NCI-H524 (cell line): Measurements from ENCODE around the gene NOTCH2.

Experiments used
- DNase-seq, 2 experiments: peaks; one replicate each; lab custom pipeline; 2025; lab: John Stamatoyannopoulos, UW

The NOTCH2 gene

DNA sequence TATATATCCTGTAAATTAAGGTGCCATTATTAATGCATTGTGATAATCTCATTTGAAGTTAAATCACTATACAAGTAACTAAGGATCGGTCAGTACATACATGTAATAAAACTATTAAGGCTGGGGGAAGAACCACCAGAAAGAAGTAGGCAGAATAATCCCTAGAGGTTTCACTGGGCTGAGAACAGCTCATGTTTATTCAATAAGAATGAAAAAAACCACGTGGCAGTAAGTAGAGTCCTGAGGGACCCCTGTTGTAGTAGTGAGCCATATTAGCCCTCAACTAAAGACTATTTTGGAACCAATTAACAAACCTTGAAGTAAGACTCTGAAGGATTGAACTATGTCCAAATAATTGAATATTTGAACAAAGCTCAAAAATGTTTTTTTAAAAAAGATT is 126.2 kb downstream of the NOTCH2 start:
- DNase-seq, result no peak

DNA sequence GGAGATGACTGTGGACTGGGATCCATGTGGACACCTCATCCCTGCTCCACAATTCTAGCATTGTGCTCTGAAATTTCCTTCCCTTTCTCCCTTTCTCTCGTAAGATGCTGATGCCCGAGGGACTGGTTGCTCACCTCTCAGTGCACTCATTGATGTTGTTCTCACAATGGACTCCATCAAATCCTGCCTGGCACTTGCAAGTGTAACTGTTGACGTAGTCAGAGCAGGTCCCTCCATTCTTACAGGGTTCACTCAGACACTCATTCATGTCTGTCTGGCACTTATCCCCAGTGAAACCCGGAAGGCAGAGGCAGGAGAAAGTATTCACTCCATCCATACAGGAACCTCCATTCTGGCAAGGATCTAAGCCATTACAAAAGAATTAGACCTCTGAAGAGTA is 128.1 kb downstream of the NOTCH2 start:
- no peak for DNase-seq

DNA sequence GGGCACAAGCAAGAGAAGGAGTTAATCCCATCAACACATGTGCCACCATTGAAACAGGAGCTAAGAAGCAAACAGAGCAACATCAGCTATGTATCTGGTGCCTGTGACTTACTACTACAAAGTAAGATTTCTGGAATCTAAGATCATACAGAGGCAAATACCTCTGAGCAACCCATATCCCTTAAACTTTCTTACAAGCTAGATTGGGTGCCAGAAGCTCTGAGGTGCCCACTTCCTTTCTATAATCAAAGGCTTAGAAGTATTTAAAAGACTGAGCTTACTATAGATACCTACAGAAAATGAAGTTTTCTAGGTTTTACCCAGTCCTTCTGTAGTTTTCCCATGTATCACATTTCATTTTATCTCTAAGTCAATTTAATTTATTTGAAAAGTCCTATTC is 128.8 kb downstream of the NOTCH2 start:
- DNase-seq, result no peak

DNA sequence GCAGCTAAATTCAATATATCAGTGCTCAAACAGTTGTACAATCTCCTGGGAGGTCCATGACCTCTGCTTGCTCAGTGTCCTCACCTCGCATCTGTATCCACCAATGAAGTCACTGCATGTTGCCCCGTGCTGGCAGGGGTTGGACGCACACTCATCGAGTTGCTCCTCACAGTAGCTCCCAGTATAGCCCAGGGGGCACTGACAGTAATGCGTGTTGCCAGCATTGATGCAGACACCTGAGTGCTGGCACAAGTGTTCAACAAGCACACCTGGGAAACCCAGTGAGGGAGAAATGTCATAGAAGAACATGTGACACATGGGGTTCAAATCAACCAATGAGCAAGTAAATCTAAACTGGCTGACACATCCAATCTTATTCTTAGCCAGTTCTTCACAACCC is 132.3 kb downstream of the NOTCH2 start:
- no peak for DNase-seq

DNA sequence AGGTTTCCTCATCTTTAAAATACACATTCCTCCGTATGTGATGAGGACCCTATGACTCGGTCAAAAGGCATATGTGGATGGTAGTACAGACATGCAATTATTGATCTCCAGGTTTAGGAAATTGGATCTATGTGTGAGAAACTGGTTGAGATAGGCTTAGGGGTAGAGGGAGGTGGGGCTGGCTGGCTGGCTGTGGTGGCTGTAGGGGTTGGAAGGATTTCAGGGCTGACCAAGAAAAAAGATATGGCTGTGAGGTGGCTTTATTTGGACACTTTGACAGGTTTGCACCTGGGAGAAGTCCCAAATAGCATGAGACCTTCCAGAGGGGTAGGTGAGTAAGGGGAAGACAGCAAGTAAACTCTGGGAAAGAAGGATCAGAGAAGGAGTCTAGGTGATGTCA is 133.5 kb downstream of the NOTCH2 start:
- no peak for DNase-seq

DNA sequence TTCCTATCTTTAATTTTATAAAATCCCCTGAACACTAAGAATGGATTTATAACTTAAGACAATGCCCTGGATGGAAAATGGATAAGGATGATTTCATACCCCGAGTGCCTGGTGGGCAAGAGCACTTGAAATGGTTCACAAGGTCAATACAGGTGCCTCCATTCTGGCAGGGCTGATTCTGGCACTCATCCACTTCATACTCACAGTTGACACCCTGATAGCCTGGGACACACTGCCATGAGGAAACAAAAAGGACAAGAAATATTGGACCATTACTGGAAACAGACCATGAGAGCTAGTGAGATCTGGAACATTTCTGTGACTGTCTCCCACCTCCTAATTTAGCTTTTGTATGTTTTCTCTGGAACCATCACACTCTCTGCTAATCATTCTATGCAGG is 134.1 kb downstream of the NOTCH2 start:
- DNase-seq, result no peak

DNA sequence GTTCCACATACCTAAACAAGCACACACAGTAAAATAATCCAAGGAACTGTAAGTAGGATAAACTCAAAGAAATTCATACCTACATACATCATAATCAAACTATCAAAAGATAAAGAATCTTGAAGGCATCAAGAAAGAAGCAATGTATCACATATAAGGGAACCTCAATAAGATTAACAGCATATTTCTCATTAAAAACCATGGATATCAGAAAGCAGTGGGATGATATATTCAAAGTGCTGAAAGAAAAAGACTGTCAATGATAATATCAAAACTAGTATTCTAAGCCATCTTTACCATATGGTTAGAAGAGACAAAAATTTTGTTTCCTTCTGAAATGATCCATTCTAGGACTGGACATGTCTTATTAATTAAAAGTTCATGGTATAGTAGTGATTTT is 136.1 kb downstream of the NOTCH2 start:
- no peak for DNase-seq

DNA sequence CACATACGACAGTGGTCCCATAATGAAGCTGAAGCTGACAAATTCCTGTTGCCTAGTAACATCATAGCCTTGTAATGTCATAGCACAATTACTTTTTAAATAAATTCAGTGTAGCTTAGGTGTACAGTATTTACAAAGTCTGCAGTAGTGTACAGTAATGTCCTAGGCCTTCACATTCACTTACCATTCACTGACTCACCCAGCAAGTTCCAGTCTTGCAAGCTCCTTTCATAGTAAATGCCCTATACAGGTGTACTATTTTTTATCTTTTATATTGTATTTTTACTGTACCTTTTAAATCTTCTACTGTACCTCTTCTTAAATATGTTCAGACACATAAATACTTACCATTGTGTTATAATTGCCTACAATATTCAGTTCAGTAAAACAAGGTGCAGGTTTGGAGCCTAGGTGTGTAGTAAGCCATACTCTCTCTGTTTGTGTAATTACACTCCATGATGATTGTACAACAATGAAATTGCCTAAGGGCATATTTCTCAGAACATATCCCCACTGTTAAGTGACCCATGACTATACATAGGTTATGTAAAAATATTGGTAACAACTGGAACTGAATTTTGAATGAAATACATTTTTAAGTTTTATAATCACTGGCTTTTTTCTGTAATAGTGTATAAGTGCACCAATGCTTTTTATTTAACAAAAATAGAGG is 139.7 kb downstream of the NOTCH2 start:
- no peak for DNase-seq

DNA sequence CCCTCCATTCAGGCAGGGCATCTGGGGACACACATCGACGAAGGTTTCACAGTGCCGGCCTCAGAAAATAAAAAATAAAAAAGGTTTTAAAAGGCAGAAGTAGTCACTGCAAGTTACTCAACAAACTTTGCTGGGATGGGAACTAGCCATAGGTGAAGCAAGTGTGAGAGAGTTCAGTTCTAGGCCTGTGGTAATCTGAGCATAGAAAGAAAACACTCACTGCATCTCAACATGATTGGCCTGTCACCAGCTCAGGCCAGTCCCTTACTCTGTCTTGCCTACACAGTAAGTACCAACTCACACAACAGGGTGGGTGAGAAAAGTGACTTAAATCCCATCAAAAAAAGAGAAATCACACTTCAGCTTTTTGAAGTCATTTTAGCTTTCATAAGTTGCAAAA is 142.9 kb downstream of the NOTCH2 start:
- DNase-seq, result no peak

DNA sequence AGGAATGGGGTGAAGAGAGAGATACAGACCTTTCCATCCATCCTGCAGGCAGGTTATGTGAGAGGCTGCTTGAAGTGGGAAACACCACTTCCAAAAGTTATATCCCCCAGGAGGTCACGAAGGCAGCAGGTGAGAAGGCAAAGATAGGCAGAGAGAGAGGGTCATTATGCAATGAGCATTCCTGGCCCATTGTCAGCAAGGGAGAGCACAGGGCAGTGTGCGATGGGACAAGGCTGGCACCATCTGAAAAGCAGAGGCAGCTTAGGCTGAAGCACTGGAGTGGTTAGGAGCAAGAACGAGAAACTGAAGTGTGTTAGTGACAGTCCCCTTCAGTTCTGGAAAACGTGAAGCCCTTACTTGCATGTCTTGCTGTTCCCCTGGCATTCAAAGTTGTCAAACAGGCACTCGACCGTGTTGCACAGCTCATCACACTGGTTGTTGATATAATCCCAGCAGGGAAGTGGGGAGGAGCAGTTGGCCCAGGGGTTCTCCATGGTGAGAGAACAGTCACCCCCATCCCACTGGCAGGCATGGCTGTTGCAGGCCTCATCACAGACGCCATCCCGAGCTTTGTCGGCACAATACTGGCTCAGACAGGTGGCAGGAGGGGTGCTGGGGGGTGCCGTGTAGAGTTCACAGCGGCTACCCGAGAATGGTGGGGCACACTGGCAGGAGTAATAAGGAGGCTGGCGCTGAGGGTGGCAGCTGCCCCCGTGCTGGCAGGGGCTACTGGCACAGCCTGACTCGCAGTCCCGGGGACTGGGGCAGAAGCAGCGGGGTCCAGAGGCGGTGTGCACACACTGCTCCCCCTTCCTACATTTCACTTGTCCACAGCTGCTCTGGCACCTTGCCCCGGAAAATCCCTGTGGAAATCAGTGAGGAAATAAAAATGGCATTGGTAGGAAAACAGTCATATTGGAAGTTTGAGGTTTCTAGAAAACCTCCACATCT is 144.2 kb downstream of the NOTCH2 start:
- DNase-seq, result no peak

DNA sequence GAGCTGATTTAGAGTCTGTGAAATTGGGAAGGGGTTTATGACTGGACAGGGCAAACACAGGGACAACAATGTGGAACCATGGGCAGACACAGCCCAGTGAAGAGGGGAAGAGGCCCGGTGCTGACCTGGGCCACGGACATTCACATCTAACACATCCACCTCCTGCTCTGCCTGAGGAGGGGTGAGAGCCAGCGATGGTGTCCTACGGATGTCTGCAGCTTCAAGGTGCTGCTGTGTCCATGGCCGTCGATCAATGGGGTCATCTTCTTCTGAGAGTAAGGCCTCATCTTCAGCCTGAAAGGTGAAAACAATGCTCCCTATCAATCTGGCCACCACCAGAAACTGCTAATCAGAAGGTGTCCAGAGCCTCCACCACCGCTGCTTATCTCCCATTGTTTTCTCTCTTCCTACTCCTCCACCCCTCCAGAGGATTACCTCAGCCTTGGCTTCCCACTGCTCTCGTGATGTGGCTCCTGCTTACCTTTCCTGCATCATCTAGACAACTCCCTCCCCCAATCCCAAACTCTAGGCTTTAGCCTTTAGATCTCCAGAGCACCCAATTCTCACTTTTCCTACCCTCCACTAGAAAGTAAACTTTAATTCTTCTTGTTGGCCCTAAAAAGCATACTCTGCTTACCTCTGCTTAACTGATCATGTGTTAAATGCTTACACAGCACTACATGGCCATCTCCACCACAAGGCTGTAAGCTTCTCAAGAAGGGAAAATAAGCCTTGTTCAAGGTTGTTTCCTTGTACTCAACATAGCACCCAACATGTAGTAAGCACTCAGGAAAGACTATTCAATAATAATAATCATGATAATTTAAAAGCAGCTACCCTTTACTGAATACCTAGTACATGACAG is 149.1 kb downstream of the NOTCH2 start:
- DNase-seq, result no peak

DNA sequence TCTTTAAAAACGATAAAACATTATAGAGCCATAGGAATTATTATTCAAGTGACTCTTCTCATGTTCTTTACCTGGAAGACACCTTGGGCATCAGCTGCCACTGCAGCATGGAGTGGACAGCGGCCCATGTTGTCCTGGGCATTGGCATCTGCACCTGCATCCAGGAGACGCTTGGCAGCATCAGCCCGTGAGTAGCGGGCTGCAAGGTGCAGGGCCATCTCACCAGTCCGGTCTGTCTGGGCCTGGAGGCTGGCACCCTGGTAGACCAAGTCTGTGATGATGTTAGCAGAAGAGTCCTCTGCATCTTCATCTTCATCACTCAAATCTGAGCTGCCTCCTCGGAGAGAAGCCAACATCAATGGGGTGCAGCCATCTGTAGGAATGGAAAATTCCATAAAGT is 150.2 kb downstream of the NOTCH2 start:
- no peak for DNase-seq

DNA sequence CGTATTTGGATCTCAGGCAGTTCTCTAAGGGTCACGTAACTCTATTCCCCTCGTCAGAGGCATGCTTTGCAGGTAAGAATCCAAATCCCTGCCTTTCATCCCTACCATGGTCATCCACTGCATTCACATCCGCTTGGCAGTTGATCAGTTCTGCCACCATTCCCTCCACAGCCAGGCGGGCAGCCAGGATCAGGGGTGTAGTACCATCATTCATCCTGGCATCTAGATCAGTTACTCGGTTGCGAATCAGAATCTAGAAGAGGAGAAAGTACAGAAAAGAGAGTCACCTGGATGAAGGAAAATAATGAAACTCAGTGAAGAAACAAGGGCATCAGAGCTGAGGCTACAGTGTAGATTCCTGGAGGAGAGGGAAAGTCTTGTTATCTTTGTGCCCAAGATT is 151.2 kb downstream of the NOTCH2 start:
- DNase-seq, result no peak

DNA sequence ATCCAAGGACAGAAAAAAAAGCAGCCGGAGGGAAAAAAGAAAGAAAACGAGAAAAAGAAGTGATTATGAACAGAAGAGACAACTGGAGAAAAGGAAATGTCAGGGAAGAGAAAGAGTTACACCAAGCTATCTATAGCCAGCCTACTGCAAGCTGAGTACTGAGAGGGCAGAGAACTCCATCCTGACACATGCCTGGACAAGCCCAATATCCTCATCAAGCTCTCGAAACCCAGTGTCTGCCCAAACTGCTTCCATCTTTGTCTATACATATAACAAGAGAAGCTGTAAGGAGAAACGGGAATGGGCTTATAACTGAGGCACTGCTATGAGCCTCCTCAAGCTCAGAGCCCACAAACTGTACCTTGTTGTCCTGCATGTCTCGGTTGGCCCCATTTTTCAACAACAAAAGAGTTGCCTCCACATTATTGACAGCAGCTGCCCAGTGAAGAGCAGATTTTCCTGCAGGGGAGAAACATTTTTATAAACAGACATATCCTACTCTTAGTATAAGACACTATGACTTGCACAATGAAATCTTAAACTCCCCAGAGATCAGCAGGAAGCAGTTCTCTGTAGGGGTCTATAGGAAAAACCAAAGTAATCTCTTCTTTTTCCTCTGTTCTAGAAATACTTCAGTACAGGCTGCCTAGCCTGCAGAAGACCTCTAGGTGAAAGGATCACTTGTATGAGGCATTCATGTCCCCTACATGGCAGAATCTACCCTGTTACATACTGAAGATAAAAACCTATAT is 152.0 kb downstream of the NOTCH2 start:
- no peak for DNase-seq

DNA sequence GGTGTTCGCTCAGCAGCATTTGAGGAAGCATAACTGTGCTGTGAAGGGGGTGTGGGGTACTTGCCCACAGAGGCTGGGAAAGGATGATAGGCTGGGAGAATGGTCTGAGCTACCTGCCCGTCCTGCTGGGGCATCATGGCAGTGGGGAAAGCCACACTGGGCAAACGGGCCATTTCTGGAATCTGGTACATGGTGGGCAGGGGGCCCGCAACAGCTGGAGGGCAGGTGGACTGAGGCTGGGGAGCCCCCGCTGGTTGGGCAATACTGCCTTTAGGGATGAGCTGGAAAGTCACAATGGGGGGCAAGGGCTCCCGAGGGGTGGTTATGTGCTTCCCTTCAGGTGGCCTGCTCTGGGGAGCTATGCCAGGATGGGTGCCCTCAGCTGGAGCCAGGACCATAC is 153.9 kb downstream of the NOTCH2 start:
- no peak for DNase-seq

DNA sequence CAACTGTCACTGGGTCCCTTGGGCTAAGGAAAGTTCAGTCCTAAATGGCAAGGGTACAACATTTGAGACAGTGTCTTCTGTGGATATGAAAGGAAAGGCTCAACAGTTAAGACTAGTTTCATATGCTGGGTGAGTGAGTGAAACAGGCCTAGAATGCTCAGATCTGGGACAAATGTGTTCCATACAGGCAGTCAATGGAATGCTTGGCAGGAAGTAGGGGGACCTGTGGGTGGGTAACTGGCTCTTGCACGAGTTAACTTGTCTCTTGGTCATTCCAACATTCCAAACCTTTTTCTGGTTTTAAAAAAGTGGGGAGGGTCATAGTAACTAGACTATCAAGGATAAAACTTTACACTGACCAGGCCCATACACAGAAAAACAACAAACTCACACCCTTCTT is 155.4 kb downstream of the NOTCH2 start:
- DNase-seq, result no peak

DNA sequence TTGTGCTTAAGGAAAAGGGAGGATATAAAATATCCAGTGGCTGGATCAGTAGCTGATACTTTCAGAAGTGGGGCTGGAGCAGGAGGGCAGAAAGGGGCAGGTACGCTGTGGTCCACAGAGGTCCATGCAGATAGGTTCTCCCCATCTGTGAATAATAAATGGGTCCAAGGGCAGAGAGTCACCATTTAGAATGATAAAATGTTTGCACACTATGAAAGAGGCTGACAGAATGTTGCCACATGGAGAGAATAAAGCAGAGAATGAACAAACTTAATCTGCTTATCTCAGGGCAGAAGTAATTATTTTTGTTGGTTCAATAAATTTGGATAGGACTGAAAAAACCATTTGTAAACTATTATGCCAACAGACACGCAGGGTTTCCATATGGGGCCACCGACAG is 156.5 kb downstream of the NOTCH2 start:
- no peak for DNase-seq

DNA sequence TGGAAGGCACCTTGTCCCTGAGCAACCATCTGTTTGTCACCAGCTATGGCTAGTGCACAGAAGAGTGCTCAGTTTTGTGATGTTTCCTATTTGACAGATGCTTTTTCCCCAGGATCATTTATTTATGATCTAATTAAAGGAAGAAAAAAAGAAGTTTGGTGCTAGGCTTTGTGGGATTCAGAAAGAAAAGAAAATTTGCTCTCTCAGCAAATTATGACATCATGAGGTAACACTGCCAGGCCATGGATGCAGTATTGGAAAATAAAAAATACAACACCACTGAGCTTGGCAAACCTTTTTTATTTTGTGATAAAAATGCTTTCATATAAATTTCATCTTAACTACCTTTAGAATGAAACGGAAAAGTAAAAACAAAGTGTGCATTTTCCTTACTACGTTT is 157.7 kb downstream of the NOTCH2 start:
- peak in 1 of 2 experiments; percentile 2 for DNase-seq

DNA sequence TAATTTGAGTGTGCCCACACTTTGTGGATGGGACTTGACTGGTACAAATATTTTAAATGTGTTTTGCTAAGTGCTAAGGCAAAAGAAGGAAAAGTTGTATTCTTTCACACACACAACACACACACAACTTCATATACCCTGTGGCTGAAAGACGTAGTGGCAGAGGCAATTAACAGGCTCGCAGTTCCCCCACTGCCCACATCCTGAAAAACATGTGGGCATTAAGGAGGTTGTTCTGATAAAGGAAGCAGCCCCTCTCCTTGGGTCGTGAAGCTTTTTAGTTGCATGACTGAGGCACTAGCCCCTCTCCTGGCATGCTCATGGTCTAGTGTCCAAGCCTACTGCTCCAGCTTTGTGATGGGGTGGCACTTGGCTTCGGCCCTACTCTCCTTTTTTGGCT is 158.8 kb downstream of the NOTCH2 start:
- DNase-seq, result no peak

DNA sequence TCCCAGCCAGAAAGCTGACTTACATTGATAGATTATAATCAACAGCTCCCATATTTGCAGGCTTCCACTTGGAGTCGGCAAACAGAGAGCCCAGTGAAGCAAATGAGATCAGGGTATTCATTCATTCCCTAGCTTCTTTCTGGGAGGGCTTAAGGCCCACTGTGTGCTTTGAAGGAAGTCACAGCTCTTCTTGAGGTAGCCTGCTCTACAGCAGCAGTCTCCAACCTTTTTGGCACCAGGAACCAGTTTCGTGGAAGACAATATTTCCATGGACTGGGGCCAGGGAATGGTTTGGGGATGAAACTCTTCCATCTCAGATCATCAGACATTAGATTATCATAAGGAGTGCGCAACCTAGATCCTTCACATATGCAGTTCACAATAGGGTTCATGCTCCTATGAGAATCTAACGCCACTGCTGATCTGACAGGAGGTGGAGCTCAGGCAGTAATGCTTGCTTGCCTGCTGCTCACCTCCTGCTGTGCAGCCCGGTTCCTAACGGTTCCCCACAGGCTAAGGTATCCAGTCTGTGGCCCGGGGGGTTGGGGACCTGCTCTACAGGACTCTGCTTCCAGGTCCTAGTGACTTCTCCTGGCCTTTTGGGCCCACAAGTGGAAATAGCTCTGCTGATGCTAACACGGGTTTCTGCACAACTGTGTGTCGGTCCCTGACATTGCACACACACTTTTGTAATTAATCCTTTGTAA is 159.4 kb downstream of the NOTCH2 start:
- DNase-seq, result no peak

DNA sequence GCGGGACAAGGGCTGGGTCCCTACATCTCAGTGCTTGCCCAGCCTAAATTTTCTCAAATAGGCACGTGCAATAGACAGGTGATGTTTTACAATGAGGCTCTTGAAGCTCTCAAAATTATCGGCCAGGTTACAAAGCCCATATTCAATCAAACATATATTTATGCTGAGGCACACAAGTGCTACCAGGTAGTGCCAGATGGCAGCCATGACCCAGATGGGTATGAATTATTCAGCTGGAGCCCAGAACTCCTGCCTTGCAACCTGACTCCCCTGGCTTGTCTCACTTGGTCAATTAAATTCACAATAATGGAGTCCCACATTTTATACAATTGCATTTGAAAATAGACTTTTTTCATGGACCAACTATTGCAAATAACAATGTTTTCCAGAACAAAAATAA is 160.8 kb downstream of the NOTCH2 start:
- DNase-seq, result peak; percentile 69 to 89
